ENCODE results near the gene PI4KA.

The PI4KA gene

GRCh38 chr22:20802452-20802851, 56.2 kb downstream of the PI4KA start:
- no peak overlapping the region for H3K27ac ChIP-seq
- TF ChIP-seq, protein P1, sequence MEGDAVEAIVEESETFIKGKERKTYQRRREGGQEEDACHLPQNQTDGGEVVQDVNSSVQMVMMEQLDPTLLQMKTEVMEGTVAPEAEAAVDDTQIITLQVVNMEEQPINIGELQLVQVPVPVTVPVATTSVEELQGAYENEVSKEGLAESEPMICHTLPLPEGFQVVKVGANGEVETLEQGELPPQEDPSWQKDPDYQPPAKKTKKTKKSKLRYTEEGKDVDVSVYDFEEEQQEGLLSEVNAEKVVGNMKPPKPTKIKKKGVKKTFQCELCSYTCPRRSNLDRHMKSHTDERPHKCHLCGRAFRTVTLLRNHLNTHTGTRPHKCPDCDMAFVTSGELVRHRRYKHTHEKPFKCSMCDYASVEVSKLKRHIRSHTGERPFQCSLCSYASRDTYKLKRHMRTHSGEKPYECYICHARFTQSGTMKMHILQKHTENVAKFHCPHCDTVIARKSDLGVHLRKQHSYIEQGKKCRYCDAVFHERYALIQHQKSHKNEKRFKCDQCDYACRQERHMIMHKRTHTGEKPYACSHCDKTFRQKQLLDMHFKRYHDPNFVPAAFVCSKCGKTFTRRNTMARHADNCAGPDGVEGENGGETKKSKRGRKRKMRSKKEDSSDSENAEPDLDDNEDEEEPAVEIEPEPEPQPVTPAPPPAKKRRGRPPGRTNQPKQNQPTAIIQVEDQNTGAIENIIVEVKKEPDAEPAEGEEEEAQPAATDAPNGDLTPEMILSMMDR (IDR thresholded peaks at IDR 0.05; ENCODE audit: low read depth, low read length, missing control alignments) = no peak
- in situ Hi-C loops (cut with HindIII; ENCODE audit: low pct_ligation_motif_present, low sequenced_read_pairs) = no loop called here
- no peaks in the 10 kb centered on the region for H3K27me3 ChIP-seq (replicated peaks)
- H3K4me3 ChIP-seq (ENCODE audit: low read depth, low read length) = no peak overlapping the region
- H3K36me3 ChIP-seq (replicated peaks) = peaks cover 78% of the 10 kb centered on the region
- no peak for DNase-seq

DNA sequence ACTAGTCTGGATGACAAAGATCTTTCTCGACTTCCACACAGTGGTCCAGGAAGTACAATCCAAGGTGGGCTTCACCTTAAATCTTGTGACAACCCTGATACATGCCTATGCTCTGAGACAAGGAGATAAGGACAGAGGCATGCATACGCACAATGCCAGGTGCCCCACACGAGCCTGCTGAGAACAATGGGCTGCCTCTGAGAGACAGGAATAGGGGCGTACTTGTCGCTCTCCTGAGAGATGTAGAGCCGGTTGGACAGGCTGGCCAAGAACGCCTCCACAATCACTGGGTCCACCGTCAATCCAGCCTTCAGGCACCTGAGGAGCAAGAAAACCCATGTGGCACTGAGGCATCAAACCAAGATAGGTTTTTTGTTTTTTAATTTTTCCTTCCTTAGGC, 59.2 kb downstream of the PI4KA start:
- no peak for DNase-seq
- H3K36me3 ChIP-seq (replicated peaks) = peaks cover 82% of the 10 kb centered on the region
- TF ChIP-seq, protein P1 (IDR thresholded peaks at IDR 0.05; ENCODE audit: low read depth, low read length, missing control alignments) = no peak
- H3K27ac ChIP-seq = no peak overlapping the region
- no peak overlapping the region for H3K4me3 ChIP-seq (ENCODE audit: low read depth, low read length)
- in situ Hi-C loops (cut with HindIII; ENCODE audit: low pct_ligation_motif_present, low sequenced_read_pairs) = no loop called here
- no peaks in the 10 kb centered on the region for H3K27me3 ChIP-seq (replicated peaks)

- DNase-seq = no peak
- in situ Hi-C loops (cut with HindIII; ENCODE audit: low pct_ligation_motif_present, low sequenced_read_pairs) = no loop called here
- Histone ChIP-seq H3K4me3 (ENCODE audit: low read depth, low read length) (no peak overlapping the region), H3K36me3 (replicated peaks) (peaks cover 77% of the 10 kb centered on the region), H3K27ac (no peak overlapping the region), H3K27me3 (replicated peaks) (no peaks in the 10 kb centered on the region)
- TF ChIP-seq, protein P1 (IDR thresholded peaks at IDR 0.05; ENCODE audit: low read depth, low read length, missing control alignments) = no peak
Measured at GRCh38 chr22:20798974-20799373, 59.6 kb downstream of the PI4KA start.

DNA sequence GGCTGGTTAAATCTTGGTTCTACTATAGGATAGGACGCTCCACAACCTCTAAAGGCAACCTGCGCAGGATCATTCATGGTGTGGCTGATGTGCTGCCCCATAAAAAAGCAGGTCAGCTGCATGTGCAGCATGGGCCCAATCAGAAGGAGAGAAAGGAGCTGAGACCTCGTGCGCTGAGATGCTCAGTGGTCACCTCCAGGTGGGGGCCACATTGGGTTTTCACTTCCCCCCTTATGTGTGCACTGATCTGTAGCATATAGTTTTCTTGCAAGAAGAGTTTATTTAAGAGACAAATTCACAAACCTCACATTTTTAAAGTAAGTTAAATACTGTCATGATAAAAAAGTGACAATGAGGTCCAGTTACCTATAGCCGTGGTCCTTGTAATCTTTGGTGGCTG, 60.4 kb downstream of the PI4KA start:
- Histone ChIP-seq H3K27ac (no peak overlapping the region), H3K27me3 (replicated peaks) (no peaks in the 10 kb centered on the region), H3K36me3 (replicated peaks) (peaks cover 69% of the 10 kb centered on the region), H3K4me3 (ENCODE audit: low read depth, low read length) (no peak overlapping the region)
- TF ChIP-seq, protein P1 (IDR thresholded peaks at IDR 0.05; ENCODE audit: low read depth, low read length, missing control alignments) = no peak
- in situ Hi-C loops (cut with HindIII; ENCODE audit: low pct_ligation_motif_present, low sequenced_read_pairs) = no loop called here
- no peak for DNase-seq

DNA sequence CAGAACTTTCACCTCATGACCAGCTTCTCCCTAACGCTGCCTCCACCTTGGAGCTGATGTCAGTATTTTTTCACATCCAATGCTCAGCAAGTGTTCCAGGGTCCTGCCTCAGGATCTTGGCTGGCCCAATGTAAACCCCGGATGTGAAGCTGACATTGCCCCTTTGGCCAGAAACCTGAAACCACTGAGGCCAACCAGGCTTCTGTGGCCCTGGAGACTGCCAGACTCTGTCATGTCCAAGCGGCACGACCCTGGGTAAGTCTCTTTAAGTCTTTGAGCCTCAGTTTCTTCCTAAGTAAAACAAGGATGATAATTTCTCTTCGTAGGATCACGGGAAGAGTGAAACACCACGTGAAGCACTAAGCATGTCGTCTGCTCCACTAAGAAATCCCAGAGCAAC, 61.9 kb downstream of the PI4KA start:
- TF ChIP-seq, protein P1 (IDR thresholded peaks at IDR 0.05; ENCODE audit: low read depth, low read length, missing control alignments) = no peak
- H3K36me3 ChIP-seq (replicated peaks) = peaks cover 63% of the 10 kb centered on the region
- in situ Hi-C loops (cut with HindIII; ENCODE audit: low pct_ligation_motif_present, low sequenced_read_pairs) = no loop called here
- no peak overlapping the region for H3K27ac ChIP-seq
- no peak overlapping the region for H3K4me3 ChIP-seq (ENCODE audit: low read depth, low read length)
- H3K27me3 ChIP-seq (replicated peaks) = no peaks in the 10 kb centered on the region
- no peak for DNase-seq

DNA sequence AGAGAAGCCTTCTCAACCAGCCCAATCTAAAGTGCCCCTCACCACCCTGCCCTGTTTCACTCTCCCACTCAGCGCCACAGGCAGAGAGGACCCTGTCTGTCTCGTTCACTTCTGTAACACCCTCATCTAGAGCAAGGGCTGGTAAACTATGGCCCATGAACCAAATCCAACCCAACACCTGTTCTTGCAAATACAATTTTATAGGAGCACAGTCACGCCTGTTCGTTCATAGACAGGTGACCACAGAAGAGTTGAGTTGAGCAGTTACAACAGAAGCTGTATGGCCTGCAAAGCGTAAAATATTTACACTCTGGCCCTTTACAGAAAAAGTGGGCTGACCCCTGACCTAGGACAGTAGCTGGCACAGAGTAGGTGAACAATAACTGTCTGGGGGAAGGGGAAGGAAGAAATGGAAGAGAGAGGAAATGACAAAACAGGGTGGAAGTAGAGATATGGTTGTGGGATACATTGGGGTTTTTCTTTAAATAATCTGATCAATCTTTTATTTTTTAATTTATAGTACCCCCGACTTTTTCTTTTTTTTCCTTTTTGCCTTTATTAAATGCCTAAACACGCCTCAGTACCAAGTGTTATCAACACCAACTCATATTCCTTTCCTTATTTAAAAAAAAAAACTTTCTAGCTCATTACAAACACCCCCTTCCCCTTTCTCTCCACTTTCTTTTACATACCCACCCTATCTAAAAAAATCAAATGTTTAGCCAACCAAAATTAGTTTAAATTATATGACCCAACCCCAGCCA, 63.8 kb downstream of the PI4KA start:
- H3K4me3 ChIP-seq (ENCODE audit: low read depth, low read length) = no peak overlapping the region
- TF ChIP-seq, protein P1 (IDR thresholded peaks at IDR 0.05; ENCODE audit: low read depth, low read length, missing control alignments) = no peak
- DNase-seq = no peak
- in situ Hi-C loops (cut with HindIII; ENCODE audit: low pct_ligation_motif_present, low sequenced_read_pairs) = no loop called here
- no peak overlapping the region for H3K27ac ChIP-seq
- H3K36me3 ChIP-seq (replicated peaks) = peaks cover 53% of the 10 kb centered on the region
- H3K27me3 ChIP-seq (replicated peaks) = no peaks in the 10 kb centered on the region
